GM03348 (cell line): ENCODE data around the gene CYB5B.

Experiments
- DNase-seq: peaks from one replicate; pipeline ENCODE4 v3.0.0; 2012; ENCODE audit warnings: low spot score

The CYB5B gene

DNA sequence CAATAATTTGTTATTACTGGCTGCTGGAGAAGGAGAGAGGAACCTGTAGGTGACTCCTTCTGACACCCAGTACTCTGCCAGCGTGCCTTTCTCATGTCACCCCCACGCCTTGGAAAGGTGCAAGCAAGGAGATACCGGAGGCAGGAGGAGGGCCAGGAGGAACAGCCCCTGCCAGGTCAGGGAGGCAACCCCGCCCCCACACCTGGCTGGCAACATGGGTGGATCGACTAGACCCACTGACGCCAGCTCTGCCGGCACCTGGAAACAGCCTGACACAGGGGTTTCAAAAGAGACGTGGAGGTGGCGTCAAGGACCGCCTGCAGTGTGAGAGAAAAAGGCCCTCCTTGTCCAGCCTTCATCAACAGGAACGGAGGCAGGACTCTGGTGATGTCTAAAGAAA lies 62.3 kb downstream of the CYB5B start:
- no peak for DNase-seq

DNA sequence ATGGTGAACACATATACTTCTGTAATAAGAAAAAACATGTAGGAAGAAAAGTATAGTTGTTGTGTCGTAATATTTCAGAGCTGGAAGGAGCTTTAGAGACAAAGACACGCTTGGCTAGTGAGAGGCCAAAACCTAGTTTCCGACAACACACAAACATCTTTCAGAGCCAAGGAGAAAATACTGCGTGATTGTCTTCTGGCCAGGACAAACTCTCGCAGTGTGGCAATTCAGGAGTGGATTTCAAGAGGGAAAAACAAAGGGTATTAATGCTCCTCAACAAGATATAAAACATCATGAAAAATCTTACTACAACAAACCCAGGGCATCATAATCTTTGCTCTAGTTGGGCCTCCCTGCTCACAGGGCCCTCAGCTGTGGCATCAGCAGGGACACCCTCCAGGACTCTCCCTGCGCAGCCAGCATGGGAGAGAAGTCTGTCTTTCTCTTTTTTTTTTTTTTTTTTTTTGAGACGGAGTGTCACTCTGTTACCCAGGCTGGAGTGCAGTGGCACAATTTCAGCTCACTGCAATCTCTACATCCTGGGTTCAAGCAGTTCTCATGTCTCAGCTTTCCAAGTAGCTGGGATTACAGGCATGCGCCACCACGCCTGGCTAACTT lies 66.4 kb downstream of the CYB5B start:
- DNase-seq: no peak

DNA sequence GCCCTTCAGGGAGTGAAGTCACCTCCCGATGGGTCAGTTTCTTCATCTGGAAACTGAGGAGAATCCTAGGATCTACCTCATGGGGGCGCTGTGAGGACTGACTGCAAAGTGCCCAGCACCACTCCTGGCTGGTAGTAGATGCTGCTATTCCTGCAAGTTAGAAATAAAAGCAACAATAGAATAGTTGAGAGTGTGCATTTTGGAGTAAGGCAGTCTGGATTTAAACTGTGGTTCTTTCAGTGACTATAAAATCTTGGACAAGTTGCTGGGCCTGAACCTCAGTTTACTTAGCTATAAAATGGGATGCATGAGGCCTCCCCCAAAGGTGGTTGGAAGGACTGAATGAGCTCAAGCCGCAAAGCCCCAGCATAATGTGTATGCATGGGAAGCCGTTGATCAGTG lies 70.6 kb downstream of the CYB5B start:
- no peak for DNase-seq

DNA sequence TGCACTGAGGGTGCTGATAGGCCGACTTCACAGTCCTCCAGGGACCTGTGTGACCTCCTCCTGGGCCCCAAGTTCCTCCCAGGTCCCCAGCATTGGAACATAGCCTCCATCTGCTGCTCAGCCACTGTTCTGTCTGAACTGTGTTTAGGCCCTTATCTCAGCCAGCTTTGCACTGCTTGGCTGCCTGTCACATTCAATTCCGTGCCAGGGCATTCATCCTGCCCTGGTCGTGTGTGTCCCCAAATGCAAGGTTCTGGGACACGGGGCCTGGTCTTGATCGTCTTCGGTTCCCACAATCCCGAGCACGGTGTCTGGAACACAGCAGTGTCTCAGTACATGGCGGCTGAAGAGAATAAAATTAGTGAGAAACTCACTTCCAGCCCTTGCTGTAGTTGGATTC lies 71.4 kb downstream of the CYB5B start:
- no peak for DNase-seq

DNA sequence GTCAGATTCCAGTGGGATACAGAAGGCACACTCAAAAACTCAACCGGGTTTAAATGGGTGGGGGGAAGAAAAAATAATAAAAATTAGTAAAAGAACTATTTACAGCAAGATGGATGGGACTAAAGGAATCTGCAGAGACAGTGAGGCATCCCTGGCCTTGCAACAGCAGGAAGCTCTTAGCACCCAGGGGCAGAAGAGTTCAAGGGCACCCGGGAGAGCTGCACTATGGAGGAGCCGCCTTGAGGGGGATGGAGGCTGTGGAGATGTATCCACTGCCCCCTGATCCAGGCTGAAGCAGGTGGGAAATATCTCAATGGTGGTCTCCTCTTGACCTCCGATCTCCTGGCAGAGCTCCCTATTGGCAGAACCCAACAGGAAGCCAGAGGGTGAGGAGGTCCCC lies 72.0 kb downstream of the CYB5B start:
- no peak for DNase-seq

DNA sequence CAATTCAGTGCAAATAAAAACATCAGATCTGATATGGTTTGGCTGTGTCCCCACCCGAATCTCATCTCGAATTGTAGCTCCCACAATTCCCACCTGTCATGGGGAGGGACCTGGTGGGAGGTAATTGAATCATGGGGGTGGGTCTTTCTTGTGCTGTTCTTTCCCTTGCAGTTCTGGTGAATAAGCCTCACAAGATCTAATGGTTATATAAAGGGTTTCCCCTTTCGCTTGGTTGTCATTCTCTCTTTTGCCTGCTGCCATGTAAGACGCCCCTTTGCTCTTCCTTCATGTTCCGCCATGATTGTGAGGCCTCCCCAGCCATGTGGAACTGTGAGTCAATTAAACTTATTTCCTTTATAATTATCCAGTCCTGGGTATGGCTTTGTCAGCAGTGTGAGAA lies 72.5 kb downstream of the CYB5B start:
- no peak for DNase-seq

DNA sequence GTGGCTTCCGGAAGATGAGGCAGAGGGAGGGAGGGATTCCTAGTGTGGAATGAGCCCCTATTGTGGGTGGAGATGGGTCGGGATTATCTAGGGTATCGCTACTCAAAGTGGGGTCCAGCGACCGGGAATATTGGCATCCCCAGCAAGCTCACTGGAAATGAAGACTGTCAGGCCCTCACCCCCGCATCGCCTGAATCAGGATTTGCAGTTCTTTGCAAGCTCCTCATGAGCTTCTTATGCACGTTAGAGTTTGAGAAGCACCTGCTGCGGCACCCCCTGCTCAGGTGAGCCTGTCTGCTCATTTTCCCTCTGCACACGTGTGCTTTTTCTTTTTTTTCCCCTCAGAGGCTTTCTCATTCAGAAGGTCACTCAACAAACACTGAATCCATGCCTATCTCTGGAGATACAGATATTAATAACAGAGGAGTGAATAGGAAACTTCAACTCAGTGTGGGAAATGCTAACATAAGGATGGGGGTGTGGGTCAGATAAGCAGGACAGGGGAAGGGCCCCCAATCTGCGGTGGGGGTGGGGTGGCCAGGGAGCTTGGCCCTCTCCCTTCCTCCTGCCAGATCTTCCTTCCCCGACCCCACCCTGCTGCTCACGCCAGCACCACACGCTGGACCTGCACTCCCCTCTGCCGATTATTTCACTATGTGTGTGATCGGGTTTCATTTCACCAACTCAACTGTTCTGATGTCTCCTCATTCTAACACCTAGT lies 73.6 kb downstream of the CYB5B start:
- no peak for DNase-seq

DNA sequence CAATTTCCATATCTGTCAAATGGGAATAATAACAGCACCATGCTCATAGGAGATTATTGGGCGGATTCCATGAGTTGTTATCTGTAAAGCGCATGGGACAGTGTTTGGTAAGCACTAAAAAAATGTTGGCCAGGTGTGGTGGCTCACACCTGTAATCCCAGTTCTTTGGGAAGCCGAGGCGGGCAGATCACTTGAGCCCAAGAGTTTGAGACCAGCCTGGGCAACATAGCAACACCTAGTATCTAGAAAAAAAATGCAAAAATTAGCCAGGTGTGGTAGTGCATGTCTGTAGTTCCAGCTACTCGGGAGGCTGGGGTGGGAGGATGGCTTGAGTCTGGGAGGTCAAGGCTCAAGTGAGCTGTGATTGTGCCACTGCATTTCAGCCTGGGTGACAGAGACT lies 74.5 kb downstream of the CYB5B start:
- DNase-seq: no peak

DNA sequence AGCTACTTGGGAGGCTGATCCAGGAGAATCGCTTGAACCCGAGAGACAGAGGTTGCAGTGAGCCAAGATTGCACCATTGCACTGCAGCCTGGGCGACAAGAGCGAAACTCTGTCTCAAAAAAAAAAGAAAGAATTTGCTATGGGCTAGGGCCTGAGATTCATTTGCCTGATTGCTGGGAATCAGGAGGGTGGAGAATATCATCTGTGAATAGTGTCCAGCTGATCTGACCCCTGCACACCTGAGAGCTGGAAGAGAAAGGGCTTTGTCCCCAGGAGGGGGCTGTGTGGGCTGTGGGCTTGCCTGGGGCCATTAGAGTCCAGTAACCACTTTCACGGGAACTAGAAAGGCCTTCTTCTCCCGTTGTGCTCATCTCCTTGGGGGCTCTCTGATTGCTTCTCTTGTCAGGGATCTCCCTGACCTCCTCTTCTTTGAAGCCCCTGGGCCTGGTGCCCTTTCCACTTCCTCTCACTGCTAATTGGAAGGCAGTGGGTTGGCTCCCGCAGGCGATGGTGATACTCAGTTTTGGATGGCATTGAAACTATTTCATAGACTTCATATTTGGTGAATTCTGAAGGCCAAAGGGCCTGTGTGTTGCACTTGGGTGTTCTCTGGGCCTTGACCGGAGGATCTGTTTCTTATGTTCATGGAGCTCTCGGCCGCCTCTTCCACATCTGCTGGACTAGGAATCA lies 75.3 kb downstream of the CYB5B start:
- no peak for DNase-seq

DNA sequence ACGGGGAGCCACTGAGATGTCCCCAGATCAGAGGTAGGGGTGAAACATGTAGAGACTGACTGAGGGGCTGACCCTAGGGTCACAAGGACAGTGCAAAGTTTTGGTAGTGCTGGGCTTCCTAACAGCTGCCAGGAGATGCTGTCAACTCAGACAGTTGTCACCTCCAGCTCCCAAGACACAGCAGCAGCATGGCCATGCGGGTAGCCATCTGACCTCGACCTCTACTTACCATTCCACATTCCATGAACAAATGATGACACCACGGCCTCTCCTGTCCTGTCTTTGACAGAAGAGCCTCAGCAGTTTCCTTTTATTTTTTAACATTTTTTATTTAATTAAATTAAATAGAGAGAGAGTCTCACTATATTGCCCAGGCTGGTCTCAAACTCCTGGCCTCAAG lies 76.1 kb downstream of the CYB5B start:
- no peak for DNase-seq

DNA sequence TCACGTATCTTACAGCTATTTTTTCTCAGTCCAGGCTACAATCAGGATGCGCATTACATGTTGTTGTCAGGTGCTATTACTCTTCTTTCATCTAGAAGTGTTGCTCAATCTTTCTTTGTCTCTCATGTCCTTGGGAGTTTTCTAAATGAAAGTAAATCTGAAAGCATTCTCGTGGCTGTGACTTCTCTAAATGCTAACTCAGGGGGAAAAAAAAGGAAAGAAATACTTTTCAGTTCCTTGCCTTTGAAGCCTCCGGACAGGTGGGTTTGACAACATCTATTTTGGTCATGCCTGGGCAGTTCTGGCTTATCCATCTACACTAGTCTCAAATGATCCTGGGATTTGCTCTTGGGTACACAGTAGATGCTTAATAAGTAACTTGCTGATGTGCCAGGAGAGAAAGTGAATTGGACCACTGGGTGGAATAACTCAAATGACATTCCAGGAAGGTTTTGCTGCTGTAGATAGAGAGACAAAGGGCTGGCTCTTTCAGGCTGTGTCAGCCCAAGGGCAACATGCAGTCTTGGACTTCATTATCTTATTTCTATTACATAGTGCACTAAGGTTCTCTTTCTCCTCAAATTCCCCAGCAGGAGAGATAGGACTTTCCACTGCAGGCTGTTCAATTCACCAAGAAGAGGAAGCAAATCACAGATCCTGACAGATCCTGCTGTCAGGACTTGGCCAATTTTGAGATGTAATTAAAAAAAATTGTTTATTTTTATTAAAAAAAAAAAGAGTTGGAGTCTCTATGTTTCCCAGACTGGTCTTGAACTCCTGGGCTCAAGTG lies 77.7 kb downstream of the CYB5B start:
- no peak for DNase-seq

DNA sequence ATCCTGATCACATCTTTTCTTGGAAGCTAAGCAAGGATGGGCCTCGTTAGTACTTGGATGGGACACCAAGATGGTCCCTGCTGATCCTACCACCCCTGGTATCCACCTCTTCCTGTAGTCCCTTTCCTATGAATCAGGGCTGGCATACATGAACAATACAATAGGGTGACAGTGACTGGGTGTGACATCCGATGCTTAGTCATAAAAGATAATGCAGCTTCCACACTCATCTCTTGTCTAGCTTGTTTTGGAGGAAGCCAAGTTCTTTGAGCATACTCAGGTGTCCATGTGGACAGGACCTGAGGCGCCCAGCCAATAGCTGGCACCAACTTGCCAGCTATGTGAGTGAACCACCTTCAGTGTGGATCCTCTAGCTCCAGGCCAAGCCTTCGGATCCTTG lies 78.8 kb downstream of the CYB5B start:
- no peak for DNase-seq

DNA sequence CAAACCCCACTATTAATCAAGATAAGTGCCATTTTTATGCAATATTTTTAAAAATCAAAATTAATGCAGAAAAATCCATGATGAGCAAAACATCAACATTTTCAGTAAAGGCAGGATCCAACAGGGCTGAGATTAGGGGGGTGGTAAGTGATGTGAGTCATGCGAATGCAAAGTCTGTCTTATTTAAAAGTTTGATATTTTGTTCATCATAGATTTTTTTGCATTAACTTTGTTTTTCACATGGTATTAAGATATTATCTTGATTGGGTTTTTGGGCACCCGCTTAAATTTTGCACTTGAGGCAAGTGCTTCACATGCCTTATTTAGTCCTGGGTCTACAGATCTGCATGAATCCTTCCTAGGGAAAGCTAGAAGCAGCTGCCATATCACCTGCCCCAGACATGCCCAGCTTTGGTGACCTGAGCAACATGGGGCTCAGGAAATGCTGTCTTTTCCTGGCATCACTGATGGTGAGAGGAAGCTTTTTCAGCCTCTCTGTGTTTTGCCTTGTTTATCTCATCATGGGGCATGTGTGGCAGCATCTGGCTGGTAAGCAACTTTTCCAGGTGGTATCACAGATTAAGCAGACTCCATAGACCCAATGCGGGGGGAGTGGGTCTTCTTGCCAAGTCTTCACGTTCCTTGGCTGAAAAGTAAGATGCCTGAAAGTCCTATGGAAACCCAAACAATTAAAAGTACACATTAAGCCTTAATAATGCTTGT lies 83.8 kb downstream of the CYB5B start:
- DNase-seq: no peak

DNA sequence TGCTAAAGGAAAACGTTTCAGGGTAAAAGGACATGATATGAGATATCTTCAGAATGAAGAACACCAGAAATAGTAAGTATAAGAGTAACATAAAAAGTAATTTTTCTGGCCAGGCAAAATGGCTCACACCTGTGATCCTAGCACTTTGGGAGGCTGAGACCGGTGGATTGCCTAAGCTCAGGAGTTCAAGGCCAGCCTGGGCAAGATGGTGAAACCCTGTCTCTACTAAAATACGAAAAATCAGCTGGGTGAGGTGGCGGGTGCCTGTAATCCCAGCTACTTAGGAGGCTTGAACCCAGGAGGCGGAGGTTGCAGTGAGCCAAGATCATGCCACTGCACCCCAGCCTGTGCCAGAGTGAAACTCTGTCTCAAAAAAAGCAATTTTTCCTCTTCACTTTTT lies 84.7 kb downstream of the CYB5B start:
- DNase-seq: no peak

DNA sequence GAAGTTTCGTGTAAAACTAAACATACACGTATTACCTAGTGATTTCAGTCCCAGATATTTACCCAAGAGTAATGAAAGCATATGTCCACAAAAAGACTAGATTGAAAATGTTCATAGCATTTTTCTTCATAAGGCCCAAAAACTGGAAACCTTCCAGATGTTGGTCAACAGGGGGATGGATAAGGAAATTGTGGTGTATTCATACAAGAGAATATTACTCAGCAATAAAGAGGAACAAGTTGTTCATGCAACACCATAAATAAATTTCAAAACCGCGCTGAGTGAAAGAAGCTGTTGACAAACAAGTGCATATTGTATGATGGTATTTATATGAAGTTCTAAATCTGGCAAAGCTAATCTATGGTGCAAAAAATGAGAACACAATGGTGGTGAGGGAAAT lies 87.2 kb downstream of the CYB5B start:
- DNase-seq: no peak

DNA sequence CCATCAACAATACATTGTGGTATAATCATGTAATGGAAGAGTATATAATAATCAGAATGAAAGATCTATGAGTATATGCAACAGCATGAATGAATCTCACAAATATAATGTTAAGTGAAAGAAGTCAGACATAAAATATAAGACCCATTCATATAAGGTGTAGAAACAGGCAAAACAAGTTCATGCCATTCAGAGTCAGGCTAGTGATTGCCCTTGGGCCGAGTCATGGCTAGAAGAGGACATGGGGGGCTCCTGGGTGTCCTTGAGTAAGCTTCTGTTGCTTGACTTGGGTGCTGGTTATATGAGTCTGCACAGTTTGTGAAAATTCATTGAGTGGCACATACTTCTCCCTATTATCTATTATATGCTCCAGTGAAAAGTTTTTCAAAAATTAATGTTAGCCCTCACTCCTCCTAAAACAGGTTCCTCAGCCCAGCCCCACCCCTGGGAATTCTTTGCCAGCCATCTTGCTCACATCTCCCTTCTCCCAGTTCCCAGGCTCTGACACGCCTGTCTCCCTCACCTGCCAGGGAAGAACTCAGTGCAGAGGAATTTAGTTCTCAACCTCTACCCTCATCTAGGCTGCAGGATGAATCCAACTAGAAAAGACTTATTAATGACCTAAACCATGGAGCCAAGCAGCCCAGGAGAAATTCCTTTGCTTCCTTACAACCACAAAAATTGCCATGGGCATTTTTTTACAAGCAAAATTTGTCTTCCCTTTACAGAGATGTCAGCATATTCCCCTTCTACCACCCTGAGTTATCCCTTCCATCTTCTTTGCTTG lies 89.0 kb downstream of the CYB5B start:
- peak; percentile 71 for DNase-seq

DNA sequence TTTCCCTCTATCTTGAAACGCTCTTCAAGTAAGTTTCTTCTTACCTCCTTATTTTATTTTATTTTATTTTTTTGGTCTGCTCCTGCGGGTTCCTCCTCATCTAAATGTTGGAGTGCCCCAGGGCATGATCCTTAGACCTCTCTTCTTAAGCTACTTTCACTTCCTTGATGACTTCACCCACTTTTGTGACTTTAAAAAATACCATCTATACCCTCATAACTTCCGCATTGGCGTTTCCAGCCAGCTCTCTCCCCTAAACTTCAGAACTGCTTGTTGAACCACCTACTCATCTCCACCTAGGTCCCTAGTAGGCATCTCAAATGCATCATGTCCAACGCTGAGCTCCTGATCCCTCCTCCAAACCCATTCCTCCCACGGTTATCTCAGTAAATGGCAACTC lies 89.9 kb downstream of the CYB5B start:
- DNase-seq: no peak
